CD4-positive, alpha-beta T cell treated with Interleukin-6 at 100 ng/mL for 8 hours (primary cell): ENCODE results near the gene CABP2.
"Not testable (repeated sequence)": the region's sequence is repeated elsewhere in the genome, so short reads cannot be mapped to it uniquely, and the experiment has no call there.

Source experiments
- DNase-seq: peaks from one replicate; pipeline ENCODE4 v3.0.0-alpha.2; 2020; ENCODE audit warnings: mixed read lengths, low spot score

The CABP2 gene

GRCh38 chr11:67538823-67539505 lies 15.7 kb upstream of the CABP2 start:
- no peak for DNase-seq

- DNase-seq: no peak
These were observed 15.1 kb upstream of the CABP2 start for GRCh38 chr11:67538306-67538705.

- no peak for DNase-seq
These were observed 12.3 kb upstream of the CABP2 start for GRCh38 chr11:67535561-67535960.

- no peak for DNase-seq
These were observed 10.9 kb upstream of the CABP2 start for GRCh38 chr11:67534070-67534679.

GRCh38 chr11:67532889-67533288 lies 9.6 kb upstream of the CABP2 start:
- DNase-seq: no peak

- no peak for DNase-seq
These were observed 7.0 kb upstream of the CABP2 start for GRCh38 chr11:67530282-67530592.

- DNase-seq: no peak
These were observed 5.1 kb upstream of the CABP2 start for GRCh38 chr11:67528376-67528775.

- DNase-seq: no peak
These were observed 2.2 kb upstream of the CABP2 start for GRCh38 chr11:67525275-67525976.

GRCh38 chr11:67524480-67524808 lies 1.2 kb upstream of the CABP2 start:
- DNase-seq: no peak

- DNase-seq: no peak
These were observed 572 bp upstream of the CABP2 start for GRCh38 chr11:67523556-67524479.

- no peak for DNase-seq
These were observed 908 bp downstream of the CABP2 start for GRCh38 chr11:67522338-67522737.

- DNase-seq: no peak
These were observed 1.3 kb downstream of the CABP2 start for GRCh38 chr11:67521924-67522323.

- no peak for DNase-seq
These were observed 2.1 kb downstream of the CABP2 start for GRCh38 chr11:67520856-67521824.

- DNase-seq: no peak
These were observed 3.5 kb downstream of the CABP2 start for GRCh38 chr11:67519726-67520125.

- DNase-seq: no peak
These were observed 5.3 kb downstream of the CABP2 start for GRCh38 chr11:67517784-67518552.

- no peak for DNase-seq
These were observed 6.4 kb downstream of the CABP2 start for GRCh38 chr11:67516806-67517205.

- DNase-seq: no peak
These were observed 9.1 kb downstream of the CABP2 start for GRCh38 chr11:67514116-67514515.

GRCh38 chr11:67511558-67511957 lies 11.7 kb downstream of the CABP2 start:
- DNase-seq: not testable (repeated sequence)

GRCh38 chr11:67510023-67510345 lies 13.3 kb downstream of the CABP2 start:
- DNase-seq: no peak

- peak; percentile 98 for DNase-seq
These were observed 14.6 kb downstream of the CABP2 start for GRCh38 chr11:67508486-67509121.
